Activated T-cell treated with anti-CD3 and anti-CD28 coated beads for 4 hours (primary cell): Measurements from ENCODE around the gene LTBR.

Experiments used
- DNase-seq: peaks from one replicate; pipeline ENCODE4 v3.0.0-alpha.2; 2020

Gene LTBR

DNA sequence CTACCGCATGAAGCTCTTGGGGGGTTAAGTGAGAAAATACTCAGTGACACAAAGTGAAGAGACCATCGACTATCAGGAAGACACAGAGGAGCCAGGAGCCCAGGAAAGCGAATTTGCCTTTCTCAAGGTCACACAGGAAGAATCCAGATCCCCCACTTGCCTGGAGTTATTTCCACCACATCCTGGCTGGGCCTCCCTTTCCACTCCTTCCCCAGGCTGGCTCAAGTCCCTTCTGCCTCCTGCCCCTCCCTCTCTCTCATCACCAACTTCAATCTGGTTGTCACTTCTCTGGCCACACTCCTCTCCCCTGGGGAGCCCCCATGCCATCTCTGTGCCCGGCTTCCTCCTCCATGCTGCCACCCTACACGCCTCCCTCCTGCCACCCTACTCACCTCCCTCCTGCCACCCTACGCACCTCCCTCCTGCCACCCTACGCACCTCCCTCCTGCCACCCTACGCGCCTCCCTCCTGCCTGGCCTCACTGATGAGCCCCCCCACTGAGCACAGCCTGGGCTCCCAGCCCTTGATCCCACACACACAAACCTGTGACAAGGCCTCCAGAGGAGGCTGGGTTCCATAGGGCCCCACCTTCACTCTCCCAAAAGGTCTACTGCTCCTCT is 14.9 kb upstream of the LTBR start:
- no peak for DNase-seq

- no peak for DNase-seq
Measured at GRCh38 chr12:6369916-6370575, 13.9 kb upstream of the LTBR start.

DNA sequence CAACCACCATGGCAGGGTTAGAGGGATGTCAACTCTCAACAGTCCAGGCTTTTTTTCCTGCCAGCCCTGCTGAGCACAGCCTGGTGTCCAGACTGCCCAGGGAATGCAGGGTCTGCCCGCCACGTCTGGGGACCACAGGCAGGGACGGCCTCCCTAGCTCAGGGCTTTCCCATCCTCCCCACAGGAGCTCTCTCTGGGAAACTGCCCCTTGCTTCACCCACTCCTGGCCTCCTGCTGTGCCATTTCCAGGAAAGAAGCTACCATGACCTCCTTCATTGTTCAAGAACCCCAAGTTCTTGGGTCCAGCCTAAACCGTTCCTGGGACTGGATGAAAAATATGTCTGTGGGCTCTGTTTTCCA is 13.4 kb upstream of the LTBR start:
- DNase-seq, result no peak

- no peak for DNase-seq
Measured at GRCh38 chr12:6370994-6371754, 12.8 kb upstream of the LTBR start.

GRCh38 chr12:6372403-6373003 is 11.5 kb upstream of the LTBR start:
- DNase-seq, result no peak

DNA sequence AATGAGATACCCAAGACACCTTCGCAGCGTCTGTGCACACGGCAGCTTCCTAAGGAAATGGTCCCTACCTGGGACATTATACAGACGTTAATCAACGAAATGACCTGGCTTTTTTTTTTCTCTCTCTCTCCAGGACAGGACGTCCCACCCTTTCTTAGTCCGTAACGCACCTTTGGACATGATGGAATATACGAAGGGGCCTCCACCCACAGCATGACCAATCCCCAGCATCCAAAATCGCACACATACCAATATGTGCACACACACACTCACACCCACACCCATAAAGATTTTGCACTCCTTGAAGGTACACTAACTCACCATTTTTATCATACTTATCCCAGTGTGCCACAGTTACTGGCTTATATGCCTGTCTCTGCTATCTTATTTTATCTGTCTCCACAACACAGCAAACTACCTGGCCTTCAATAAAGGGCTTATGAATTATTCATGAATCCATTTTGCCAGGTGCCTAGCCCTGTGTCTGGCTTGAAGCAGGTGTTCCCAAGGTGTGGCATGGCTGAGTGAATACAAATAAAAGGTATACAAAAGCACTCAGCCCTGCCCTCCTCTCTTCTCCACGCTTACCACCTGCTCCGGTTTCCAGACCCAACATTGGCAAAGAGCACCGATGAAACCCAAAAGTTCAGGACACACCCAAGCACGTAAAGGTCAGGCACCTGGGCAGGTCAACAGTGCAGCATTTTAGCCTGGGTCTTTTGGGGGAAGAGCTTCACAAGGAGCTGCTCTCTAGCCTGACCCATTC is 10.8 kb upstream of the LTBR start:
- no peak for DNase-seq

- DNase-seq, result no peak
Measured at GRCh38 chr12:6374028-6374785, 9.8 kb upstream of the LTBR start.

- no peak for DNase-seq
Measured at GRCh38 chr12:6374786-6375160, 9.2 kb upstream of the LTBR start.

GRCh38 chr12:6375269-6376078 is 8.5 kb upstream of the LTBR start, which contains the start of gene SCNN1A:
Gene SCNN1A, minus strand, starts transcription at chr12:6375563. Its CDS starts 780 bp downstream, at chr12:6374783.
- DNase-seq, result no peak

- no peak for DNase-seq
Measured at GRCh38 chr12:6376079-6376869, 7.7 kb upstream of the LTBR start.

GRCh38 chr12:6376870-6377666 is 6.9 kb upstream of the LTBR start:
- DNase-seq, result no peak

GRCh38 chr12:6377667-6377994 is 6.3 kb upstream of the LTBR start:
- DNase-seq, result no peak

- DNase-seq, result no peak
Measured at GRCh38 chr12:6378709-6379472, 5.1 kb upstream of the LTBR start.

DNA sequence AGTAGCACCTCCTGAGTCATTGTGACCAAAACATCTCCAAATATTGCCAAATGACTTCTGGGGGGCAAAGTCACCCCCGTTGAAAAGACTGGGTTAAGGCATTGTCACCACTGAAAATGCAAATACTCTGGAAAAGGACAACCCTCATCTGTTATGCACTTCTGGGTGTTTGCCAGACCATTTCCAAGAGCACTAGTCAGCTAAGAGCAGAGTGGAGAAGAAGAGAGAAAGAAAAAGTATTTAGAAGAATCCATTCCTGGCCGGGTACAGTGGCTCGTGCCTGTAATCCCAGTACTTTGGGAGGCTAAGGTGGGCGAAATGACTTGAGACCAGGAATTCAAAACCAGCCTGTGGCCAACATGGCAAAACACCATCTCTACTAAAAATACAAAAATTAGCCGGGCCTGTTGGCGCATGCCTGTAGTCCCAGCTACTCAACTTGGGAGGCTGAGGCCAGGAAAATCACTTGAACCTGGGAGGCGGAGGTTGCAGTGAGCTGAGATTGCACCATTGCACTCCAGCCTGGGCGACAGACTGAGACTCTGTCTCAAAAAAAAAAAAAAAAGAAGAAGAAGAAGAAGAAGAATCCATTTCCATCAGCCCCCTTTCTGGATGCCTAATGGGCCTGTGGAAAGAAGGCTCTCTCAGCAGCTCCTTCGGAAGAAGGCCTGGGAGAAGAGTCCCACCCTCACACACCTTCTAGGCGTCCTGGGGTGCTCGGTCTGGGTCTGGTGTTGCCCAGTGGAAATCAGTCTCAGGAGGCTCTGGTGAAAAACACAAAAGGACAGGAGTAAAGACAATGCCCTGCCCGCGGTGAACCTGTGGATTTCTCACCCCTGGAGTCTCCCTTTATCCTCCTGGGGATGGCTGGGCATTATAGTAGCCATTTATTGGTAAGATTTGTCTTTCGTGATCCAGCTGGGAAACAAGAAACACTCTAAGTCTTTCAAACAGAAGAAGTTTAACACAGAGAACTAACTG is 3.5 kb upstream of the LTBR start:
- DNase-seq, result no peak

DNA sequence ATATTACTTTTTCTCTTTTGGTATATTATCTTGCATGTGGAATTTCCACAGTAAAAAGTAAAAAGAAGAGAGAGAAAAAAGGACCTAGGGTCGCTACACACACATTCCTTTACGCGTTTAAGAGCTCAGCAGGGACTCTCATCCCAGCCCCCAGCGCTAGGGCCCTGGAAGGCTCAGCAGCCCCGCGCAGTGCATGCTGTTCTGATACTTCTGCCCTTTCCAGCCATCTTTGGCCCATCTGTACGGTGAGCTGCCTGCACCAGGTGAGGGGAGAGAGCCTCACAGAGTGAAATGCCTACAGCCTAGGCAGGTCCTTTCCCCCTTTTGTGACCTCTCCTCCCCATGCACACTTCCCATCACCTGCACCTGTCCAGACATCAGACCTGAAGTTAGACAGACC is 1.6 kb upstream of the LTBR start:
- no peak for DNase-seq

DNA sequence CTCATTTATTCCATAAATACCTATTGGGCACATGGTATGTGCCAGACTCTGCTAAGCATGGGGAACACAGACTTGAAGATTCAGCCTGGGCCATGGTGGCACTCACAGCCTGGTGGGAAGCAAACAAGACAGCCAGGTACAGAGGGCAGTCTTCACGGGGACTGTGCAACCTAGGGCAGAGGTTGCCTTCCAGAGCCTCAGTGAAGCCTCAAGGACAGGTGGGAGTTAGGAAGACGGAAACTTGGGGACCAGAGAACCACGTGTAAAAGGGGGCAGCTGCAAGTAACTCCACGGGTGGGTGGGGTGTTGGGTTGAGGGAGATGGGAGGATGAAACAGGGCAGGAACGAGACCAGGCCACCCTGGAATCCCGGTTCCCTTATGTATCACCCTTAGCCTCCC is 980 bp upstream of the LTBR start:
- DNase-seq, result no peak
